HG02571 (cell line): ENCODE results near the gene NKAIN1.
"Not testable (repeated sequence)": the region's sequence is repeated elsewhere in the genome, so short reads cannot be mapped to it uniquely, and the experiment has no call there.

ENCODE experiments used
- ATAC-seq: cut with Tn5 transposase; IDR thresholded peaks from one replicate; pipeline ENCODE4 v1.9.1; 2021; ENCODE audit warnings: mild to moderate bottlenecking, moderate library complexity; ENCODE audit not compliant: unreplicated experiment

NKAIN1 gene

GRCh38 chr1:31154632-31155215 lies 85.0 kb downstream of the NKAIN1 start:
- no peak for ATAC-seq

GRCh38 chr1:31154000-31154631 lies 85.6 kb downstream of the NKAIN1 start:
- no peak for ATAC-seq

- ATAC-seq = no peak
Observed at GRCh38 chr1:31153423-31153822, 86.3 kb downstream of the NKAIN1 start.

- ATAC-seq = no peak
Observed at GRCh38 chr1:31152181-31152795, 87.4 kb downstream of the NKAIN1 start.

- ATAC-seq = no peak
Observed at GRCh38 chr1:31151402-31151801, 88.3 kb downstream of the NKAIN1 start.

- no peak for ATAC-seq
Observed at GRCh38 chr1:31148409-31148808, 91.3 kb downstream of the NKAIN1 start.

- no peak for ATAC-seq
Observed at GRCh38 chr1:31145648-31146047, 94.0 kb downstream of the NKAIN1 start.

- no peak for ATAC-seq
Observed at GRCh38 chr1:31144442-31144841, 95.2 kb downstream of the NKAIN1 start.

GRCh38 chr1:31143455-31143854 lies 96.2 kb downstream of the NKAIN1 start:
- no peak for ATAC-seq

- ATAC-seq = no peak
Observed at GRCh38 chr1:31142406-31142805, 97.3 kb downstream of the NKAIN1 start.

GRCh38 chr1:31140299-31140698 lies 99.4 kb downstream of the NKAIN1 start:
- no peak for ATAC-seq

- not testable (repeated sequence) for ATAC-seq
Observed at GRCh38 chr1:31138797-31139521, 100.7 kb downstream of the NKAIN1 start.

- ATAC-seq = not testable (repeated sequence)
Observed at GRCh38 chr1:31137873-31138272, 101.8 kb downstream of the NKAIN1 start.

- ATAC-seq = no peak
Observed at GRCh38 chr1:31135973-31136600, 103.6 kb downstream of the NKAIN1 start.

GRCh38 chr1:31133368-31133767 lies 106.3 kb downstream of the NKAIN1 start:
- no peak for ATAC-seq
